ENCODE results near the gene OSR1. TPM values are rescaled to one million over a fixed set of nuclear protein-coding genes. Genes with fewer than 3 reads are reported as not detected.

OSR1 gene
- total RNA-seq, 1 donor from 2014 or later = 27.8 TPM

- Mint-ChIP-seq H3K36me3 (no peaks in the 10 kb centered on the region), H3K4me1 (no peaks in the 10 kb centered on the region), H3K27ac (no peak overlapping the region), H3K9me3 (peaks cover 6% of the 10 kb centered on the region), H3K4me3 (no peak overlapping the region), H3K27me3 (ENCODE audit: low read depth) (peaks cover 50% of the 10 kb centered on the region)
- no peak for DNase-seq (ENCODE audit: low spot score in 2 of 2, unreplicated experiment in 2 of 2)
- no peak for TF ChIP-seq CTCF (IDR thresholded peaks at IDR 0.05; ENCODE audit: unreplicated experiment)
Observed at GRCh38 chr2:19377717-19378116, 19.3 kb upstream of the OSR1 start.

DNA sequence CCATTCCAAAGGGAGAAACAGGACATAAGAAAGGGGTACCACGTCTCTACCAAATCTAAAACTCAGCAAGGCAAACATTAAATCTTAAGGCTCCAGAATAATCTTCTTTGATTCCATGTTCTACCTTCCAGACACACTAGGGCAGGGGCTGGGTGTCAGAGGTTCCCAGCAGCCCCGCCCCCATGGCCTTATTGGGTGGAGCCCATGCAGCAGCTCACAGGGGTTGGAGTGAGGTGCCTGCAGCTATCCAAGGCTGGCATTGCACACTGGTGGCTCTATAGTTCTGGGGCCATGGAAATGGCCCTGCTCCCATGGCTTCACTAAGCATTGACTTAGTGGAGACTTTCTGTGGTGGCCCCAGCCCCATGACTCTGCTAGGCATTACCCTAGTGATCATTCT lies 14.9 kb upstream of the OSR1 start:
- Mint-ChIP-seq H3K4me1 (no peaks in the 10 kb centered on the region), H3K27me3 (ENCODE audit: low read depth) (peaks cover 68% of the 10 kb centered on the region)
- TF ChIP-seq CTCF (IDR thresholded peaks at IDR 0.05; ENCODE audit: unreplicated experiment) = no peak

GRCh38 chr2:19371996-19372582 lies 13.7 kb upstream of the OSR1 start:
- no peak for DNase-seq (ENCODE audit: low spot score in 2 of 2, unreplicated experiment in 2 of 2)
- peaks cover 6% of the 10 kb centered on the region for H3K9me3 Mint-ChIP-seq
- no peak overlapping the region for H3K4me3 Mint-ChIP-seq
- no peak overlapping the region for H3K27ac Mint-ChIP-seq
- H3K36me3 Mint-ChIP-seq = no peaks in the 10 kb centered on the region
- peaks cover 75% of the 10 kb centered on the region for H3K27me3 Mint-ChIP-seq (ENCODE audit: low read depth)
- H3K4me1 Mint-ChIP-seq = no peaks in the 10 kb centered on the region
- TF ChIP-seq CTCF (IDR thresholded peaks at IDR 0.05; ENCODE audit: unreplicated experiment) = no peak

More for the DNA sequence above, 14.9 kb upstream of the OSR1 start:
- no peak for DNase-seq (ENCODE audit: low spot score in 2 of 2, unreplicated experiment in 2 of 2)
- Mint-ChIP-seq H3K9me3 (peaks cover 6% of the 10 kb centered on the region), H3K27ac (no peak overlapping the region), H3K4me3 (no peak overlapping the region), H3K36me3 (no peaks in the 10 kb centered on the region)

DNA sequence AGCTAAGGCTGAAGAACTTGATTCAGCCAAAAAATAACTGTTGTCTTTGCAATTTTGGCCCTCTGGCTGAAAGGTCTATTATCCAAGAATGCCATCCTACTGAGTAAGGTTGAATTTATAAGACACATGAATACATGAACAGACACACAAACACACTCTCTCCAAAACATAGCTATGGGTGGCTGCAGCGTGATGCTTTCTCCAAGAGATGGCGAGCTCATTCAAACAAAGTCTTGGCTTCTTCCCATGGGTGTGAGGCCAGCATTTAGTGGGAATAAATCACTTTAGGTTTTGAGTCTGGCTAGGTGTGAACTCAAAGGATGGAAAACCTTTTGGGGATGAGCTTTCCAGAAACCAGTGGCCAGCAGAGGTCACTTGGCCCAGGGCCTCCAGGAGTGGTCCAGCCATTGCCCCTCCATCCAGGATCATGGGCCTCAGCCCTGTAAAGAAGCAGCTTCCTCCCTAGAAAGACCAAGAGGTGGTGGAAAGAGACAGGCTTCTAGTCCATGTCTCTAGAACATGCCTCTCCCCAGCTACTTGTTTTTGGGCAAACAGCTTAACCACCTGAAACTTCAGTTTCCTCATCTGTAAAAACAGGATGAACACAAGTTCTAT lies 11.0 kb upstream of the OSR1 start:
- DNase-seq (ENCODE audit: low spot score in 2 of 2, unreplicated experiment in 2 of 2) = no peak
- Mint-ChIP-seq H3K27me3 (ENCODE audit: low read depth) (peaks cover 88% of the 10 kb centered on the region), H3K36me3 (no peaks in the 10 kb centered on the region), H3K9me3 (no peaks in the 10 kb centered on the region), H3K4me1 (peaks cover 2% of the 10 kb centered on the region), H3K27ac (no peak overlapping the region), H3K4me3 (no peak overlapping the region)
- TF ChIP-seq CTCF (IDR thresholded peaks at IDR 0.05; ENCODE audit: unreplicated experiment) = no peak

GRCh38 chr2:19368760-19369159 lies 10.3 kb upstream of the OSR1 start:
- Mint-ChIP-seq H3K27ac (no peak overlapping the region), H3K4me3 (no peak overlapping the region), H3K27me3 (ENCODE audit: low read depth) (peaks cover 90% of the 10 kb centered on the region), H3K36me3 (no peaks in the 10 kb centered on the region), H3K4me1 (peaks cover 3% of the 10 kb centered on the region), H3K9me3 (no peaks in the 10 kb centered on the region)
- TF ChIP-seq CTCF (IDR thresholded peaks at IDR 0.05; ENCODE audit: unreplicated experiment) = no peak
- no peak for DNase-seq (ENCODE audit: low spot score in 2 of 2, unreplicated experiment in 2 of 2)

Data from mesothelial cell of epicardium (in vitro differentiated cells).